NCI-H2196 treated with DMSO at 0.1 percent for 48 hours (cell line): Measurements from ENCODE around the gene CAMTA1.

ENCODE experiments used
- DNase-seq: peaks from one replicate; lab custom pipeline; 2025; ENCODE audit not compliant: unreplicated experiment; lab: John Stamatoyannopoulos, UW

The CAMTA1 gene

DNA sequence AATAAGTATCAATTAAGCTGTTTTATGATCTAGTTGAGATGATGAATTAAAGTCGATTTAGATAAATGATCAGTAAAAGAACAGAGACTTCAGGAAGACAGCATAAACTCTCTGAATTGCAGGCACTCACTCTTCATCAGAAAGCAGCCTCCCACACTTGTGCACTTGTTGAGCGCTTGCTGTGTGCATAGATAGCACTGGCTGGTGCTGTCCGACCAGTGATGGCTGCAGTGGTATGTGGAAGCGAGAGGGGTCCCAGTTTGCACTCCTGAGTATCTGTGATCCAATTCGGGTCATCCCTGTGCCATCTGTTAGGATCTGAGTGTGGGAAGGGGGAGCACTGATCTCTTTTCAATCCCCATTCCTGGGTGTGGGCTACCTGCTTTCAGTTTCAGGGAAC, 137.8 kb downstream of the CAMTA1 start:
- DNase-seq = no peak

GRCh38 chr1:6923416-6923815, 138.2 kb downstream of the CAMTA1 start:
- no peak for DNase-seq

DNA sequence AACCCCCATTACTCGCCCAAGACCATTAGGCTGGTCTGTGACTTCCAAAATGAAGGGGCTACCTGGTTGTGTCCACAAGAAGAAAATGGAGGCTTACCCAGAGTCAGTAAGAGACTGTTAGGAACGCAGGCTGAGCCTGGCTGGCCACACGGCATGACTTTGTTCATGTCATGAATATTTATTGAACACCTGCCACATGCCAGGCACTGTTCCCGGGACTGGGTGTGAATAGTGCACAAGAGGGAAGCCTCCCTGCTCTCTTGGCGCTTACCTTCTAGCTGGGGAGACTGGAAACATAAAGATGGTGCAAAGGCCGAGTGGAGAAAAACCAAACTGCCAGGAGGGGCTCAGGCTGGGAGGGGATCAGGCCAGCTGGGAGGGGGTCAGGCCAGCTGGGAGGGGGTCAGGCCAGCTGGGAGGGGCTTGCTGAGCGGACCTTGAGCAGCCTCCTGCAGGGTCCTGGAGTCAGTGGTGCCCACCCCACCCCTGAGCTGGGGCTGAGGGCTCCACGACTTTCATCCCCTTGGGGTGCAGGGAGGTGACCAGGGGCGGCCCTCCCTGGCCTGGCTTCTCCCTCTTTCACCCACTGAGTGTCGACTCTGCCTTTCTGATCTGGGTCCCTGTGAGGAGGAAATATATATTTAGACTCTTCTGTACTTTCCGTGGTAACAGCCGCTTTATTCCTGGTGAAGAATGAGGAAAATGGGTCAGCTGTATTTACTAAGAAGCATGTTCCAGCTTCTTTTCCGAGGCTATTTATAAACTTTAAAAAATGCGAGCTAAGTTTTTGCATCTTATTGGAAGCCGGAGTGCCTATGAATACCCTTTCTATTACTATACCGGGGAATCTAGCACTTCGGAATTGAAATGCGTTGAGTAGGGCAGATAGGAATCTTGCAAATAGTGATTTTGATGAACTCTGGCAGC, 139.0 kb downstream of the CAMTA1 start:
- DNase-seq = no peak

GRCh38 chr1:6924891-6925290, 139.6 kb downstream of the CAMTA1 start:
- DNase-seq = no peak

DNA sequence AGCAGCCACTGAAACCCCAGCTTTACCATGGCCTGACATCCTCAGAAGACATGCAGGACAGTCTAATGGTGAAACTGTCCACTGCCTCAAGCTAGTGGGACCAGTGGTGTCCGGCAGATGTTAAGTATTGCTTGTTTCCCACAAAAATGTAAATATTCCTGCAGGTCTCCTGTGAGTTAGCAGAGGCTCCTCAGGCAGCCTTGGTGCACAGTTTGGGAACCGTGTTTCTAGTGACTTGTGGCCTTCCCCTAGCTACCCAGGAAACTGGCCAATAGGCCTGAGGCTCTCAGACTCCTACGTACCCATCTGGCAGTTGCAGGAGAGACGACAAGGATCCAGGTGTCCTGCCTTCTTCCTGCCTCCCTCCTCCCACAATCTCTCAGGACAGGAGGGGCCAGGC, 142.4 kb downstream of the CAMTA1 start:
- no peak for DNase-seq

DNA sequence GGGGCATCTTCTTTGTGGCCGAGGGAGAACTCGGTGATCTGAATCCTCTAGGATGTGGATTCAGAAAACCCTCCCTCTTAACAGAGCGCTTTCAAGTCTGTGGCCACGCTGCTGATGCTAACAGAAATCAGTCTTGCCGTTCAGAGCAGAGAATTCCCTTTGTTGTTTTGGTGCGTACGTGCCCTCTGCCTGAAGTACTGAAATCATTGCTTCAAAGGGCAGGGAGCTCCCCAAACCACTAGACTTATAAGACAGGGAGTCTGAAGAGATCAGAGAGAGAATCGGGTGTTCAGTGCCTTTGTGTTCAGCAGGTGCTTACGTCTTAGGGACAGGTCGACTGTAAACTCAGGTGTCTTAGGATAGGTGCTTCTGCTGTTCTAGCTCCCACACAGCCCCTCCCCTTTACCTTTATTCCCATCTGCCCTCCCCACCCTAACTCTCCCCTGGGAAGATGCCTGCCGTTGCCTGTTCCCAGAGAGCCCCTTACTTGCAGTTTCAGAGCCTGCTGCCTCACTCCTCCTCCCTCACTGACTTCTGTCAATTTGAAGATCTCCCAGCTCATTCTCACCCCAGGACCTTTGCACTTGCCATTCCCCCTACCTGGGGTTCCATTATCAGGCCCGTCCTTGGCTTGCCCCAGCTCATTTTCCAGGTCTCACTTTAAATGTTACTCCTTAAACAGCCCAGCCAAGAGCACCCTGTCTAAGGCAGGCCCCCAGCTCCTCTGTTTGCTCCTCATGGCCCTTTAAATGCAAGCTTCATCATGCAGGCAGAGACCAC, 143.0 kb downstream of the CAMTA1 start:
- no peak for DNase-seq

DNA sequence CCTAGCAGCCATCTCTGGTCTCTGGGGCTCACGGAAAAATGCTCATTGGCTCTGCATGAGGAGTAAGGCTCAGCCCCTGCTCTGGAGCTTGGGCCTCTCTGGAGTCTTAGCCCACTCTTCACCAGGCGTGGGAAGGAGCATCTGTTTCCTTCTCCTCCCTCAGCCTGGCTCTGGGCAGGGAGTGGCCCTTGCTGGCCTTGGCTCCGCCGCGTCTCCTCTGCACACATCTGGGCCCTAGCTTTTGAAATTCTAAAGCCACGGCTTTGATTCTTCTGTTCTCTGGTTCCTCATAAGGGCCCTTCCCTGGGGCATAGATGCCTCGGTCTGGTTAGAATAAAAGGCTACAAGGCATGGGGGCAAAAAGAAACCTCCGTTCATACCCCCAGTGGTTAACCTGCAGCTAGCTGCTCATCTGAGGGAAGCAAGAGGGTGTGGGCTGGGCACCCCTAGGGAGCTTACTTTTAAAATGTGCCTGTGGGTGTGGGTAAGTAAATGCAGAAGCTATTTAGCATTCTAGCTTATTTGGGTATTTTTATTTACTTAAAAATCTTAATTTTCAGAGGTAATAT, 145.6 kb downstream of the CAMTA1 start:
- no peak for DNase-seq

DNA sequence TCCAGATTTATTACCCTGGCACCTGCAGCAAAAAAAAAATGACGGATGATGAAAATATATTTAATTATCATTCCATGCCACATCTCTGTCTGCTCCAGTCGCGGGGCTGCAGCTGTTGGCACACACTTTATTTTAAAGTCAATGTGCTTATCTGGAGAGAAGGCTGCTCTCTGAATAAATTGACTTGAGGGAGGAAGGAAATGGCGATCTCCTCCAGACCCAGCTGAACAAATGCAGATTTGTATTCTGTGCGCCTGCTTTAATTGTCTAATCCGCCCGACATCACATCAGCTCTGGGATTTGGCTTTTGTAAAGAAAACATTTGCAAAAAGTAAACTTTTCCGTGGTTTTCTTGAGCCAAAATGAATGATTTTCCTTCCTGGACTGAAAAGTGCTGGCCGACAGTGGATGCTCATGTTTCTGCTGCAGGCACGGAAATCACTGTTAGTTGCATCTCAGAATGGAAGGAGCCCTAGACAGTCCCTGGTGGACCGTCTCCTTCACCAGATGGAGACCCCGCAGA, 150.2 kb downstream of the CAMTA1 start:
- no peak for DNase-seq

DNA sequence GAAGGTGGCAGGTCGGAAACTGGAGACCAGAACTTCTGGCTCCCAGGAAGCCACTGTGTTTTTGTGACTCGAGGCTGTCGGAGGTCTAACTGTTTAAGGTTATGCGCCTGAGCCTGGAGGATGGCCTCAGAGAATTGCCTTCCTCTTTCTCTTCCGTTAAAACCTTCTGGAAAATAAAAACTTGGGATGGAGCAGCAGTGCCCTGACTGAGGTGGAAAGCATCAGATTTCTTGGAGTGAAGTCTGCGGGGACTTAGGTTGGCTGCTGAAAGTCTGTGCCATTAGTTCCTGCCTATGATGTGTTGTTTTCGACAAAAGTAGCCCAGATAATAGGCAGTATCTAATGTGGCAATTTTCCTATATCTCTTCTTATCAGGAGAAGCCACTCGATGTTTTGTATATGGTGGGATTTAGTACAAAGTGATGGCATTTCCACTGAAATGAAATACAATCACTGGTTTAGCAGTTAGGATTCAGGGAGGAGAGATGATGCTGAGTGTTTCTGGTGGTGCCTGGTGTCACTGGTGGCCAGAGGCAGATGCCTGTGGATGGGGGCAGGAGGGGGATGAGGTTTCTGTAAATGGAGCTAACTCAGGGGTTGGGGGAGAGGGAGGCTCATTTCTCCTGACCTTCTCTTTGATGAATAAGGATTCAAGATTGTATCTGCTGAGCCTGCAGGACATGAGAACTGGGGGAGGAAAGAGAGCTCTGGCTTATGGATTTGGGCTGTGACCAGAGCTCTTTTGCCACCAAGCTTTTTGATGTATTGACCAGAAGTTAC, 150.8 kb downstream of the CAMTA1 start:
- no peak for DNase-seq

DNA sequence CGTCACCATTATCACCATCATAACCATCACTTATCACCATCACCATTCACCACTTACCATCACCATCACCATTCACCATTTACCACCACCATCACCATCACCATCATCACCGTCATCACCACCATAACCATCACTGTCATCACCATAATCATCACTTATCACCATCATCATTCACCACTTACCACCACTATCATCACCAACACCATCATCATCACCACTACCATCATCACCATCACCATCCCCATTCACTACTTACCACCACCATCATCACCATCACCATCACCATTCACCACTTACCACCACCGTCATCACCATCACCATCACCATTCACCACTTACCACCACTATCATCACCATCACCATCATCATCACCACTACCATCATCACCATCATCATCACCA, 151.8 kb downstream of the CAMTA1 start:
- no peak for DNase-seq

DNA sequence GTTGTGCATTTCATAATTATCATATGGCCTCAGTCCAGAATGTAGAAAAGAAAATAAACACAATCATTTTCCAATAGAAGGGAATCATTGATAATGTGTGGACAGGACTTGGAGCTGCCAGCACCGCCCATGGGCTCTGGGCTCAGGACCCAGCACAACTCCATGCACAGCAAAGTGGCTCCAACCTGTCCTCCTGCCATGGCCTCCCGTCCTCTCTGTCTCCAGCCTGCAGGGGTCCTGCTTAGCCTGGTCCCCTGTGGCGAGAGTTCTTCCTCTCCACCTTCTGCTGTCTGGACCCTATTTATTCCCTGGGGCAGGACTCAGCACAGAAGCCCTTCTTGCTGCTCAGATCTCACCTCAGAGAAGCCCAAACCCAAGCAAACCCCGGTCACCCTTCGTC, 154.1 kb downstream of the CAMTA1 start:
- DNase-seq = no peak

DNA sequence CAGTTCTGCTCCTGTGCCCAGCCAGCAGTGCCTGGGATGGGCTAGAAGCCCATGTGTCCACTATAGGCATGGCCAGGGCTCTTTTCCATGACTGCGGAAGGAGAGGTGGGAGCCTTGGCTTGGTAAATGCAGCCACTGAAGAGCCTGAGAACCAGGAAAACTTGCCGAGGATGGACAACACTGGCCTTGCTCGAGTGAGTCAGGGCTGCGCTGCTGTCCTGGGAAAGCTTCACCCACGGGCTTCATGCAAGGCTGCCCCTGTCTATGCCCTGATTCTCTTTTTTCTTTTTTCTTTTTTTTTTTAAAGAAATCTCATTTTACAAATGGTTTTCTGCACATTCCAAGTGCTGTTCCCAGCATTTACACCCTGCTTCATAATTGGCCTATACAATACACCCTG, 156.5 kb downstream of the CAMTA1 start:
- no peak for DNase-seq

DNA sequence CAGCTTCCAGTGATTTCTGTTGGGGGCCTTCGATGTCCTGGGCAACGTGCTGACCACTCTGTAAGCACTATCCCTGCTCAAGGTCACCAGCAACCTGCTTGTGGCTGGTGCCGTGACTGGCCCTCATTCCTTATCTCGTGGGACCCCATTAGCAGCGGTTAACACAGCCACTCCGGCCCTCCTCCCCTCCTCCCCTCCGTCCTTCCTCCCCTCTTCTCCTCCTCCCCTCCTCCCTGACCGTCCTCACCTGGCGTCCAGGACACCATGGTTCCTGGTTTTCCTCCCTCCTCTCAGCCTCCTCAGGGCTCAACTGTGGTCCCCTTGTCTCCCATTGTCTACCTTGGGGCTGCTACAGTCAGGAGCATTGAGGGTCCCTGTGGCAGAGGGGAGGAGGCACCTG, 157.7 kb downstream of the CAMTA1 start:
- no peak for DNase-seq

DNA sequence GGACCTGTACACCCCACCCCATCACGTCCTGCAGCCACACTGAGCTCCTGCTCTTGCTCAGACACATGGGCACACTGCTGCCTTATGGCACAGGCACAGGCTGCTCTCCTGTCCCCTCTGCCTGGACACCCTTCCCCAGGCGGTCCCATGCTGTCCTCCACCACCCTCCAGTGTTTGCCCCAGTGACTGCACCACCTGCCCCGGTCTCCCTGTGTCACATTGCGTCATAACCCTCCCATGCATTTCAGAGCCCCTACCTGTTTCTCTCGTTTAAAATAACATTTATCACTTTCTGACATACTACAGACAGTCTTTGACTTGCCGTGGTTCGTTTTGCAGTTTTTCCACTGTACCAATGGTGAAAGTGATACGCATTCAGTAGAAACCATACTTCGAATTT, 159.2 kb downstream of the CAMTA1 start:
- no peak for DNase-seq

DNA sequence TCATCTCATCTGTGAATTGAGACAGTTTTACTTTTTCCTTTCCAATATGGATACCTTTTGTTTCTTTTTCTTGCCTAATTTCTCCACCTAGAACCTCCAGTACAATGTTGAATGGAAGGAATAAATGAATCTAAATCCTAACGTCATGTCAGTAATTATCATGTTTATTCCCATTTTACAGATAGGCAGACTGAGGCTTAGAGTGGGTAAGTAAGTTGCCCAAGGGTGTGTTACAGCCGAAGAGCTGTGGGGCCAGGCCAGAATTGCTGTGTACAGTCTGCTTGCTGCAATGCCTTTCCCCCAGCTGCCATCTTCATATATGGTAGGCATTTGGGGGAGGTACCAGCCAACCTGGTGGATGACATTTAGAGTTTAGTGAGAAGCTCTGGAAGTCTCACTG, 162.7 kb downstream of the CAMTA1 start:
- no peak for DNase-seq

- no peak for DNase-seq
Measured at GRCh38 chr1:6948416-6948815, 163.2 kb downstream of the CAMTA1 start.

GRCh38 chr1:6948861-6949260, 163.6 kb downstream of the CAMTA1 start:
- no peak for DNase-seq

DNA sequence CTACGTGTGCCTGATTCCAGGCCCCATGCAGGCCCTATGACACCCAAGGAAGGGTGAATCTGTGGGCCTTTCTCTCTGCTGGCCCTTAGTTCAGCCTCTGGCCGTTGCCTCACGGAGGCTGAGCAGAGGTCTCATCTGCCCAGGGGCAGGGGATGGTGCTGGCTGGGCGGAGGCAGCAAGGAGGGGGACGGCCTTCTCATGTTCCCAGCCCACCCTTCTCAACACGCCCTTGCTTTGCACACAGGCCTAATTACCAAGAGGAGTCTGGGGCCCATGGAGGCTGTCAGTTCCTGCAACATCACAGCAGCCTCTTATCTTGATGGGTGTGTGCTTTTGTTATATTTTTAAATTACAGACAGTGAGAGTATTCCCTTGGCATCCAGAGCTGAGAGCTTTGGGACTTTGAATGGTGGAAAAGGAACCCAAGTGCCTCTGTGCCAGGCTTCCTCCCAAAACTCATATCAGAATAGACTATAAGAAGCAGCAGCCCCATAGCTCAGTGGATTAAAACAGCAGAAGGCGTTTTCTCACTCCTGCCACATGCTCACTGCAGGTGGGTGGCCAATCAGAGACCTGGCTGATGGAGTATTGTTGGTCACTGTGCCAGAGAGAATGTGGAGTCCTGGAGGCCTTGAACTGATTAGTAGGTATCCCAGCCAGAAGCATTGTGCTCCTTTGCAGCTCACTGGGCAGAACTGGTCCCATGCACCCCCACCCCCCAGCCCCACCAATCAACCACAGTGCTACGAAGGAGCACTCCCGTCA, 164.9 kb downstream of the CAMTA1 start:
- no peak for DNase-seq

GRCh38 chr1:6951536-6951935, 166.3 kb downstream of the CAMTA1 start:
- DNase-seq = no peak

- DNase-seq = no peak
Measured at GRCh38 chr1:6953216-6953615, 168.0 kb downstream of the CAMTA1 start.
